Astrocyte (in vitro differentiated cells and primary cell): ENCODE data around the gene LSM5.

Source experiments
- EZH2 ChIP-seq: IDR thresholded peaks from 2 replicates; pipeline ENCODE4 v1.6.1; 2012; ENCODE audit warnings: mild to moderate bottlenecking, low read length, inconsistent platforms; ENCODE audit not compliant: insufficient read depth
- TF ChIP-seq, protein P1 (sequence below): IDR thresholded peaks from 2 replicates; pipeline ENCODE4 v1.5.1; 2011; ENCODE audit warnings: low read depth, mild to moderate bottlenecking, inconsistent platforms, low read length, moderate library complexity; ENCODE audit not compliant: insufficient read depth

GRCh38 chr7:32511791-32512190, 21.6 kb upstream of the LSM5 start:
- TF ChIP-seq, protein P1, sequence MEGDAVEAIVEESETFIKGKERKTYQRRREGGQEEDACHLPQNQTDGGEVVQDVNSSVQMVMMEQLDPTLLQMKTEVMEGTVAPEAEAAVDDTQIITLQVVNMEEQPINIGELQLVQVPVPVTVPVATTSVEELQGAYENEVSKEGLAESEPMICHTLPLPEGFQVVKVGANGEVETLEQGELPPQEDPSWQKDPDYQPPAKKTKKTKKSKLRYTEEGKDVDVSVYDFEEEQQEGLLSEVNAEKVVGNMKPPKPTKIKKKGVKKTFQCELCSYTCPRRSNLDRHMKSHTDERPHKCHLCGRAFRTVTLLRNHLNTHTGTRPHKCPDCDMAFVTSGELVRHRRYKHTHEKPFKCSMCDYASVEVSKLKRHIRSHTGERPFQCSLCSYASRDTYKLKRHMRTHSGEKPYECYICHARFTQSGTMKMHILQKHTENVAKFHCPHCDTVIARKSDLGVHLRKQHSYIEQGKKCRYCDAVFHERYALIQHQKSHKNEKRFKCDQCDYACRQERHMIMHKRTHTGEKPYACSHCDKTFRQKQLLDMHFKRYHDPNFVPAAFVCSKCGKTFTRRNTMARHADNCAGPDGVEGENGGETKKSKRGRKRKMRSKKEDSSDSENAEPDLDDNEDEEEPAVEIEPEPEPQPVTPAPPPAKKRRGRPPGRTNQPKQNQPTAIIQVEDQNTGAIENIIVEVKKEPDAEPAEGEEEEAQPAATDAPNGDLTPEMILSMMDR, result no peak
- no peak for TF ChIP-seq EZH2
